K562 (cell line): Measurements from ENCODE around the gene NEUROD2. TPM values are rescaled to one million over a fixed set of nuclear protein-coding genes. Genes with fewer than 3 reads are reported as not detected.

Experiments used
- ATAC-seq: fragments of 200-7000 bp; cut with Tn5 transposase; 3 replicates; pipeline ENCODE4 v1.9.1; 2020; ENCODE audit warnings: moderate library complexity
- BruUV-seq: library from RNA; stranded (reverse); fragments of 400-500 nt; replicated peaks from 2 replicates; lab custom pipeline; 2021; lab: Mats Ljungman, UMichigan
- CTCF ChIA-PET: fragments of 300-600 bp; formaldehyde crosslinking; extraction: SDS; loops from one replicate; lab custom pipeline; 2021; ENCODE audit warnings: low intra/inter-chr PET ratio; lab: Yijun Ruan, JAX
- POLR2A ChIA-PET: fragments of 300-600, 350-650 bp; sonication (Branson Sonifier 250); formaldehyde crosslinking; extraction: SDS; loops from one replicate; lab custom pipeline; 2021; ENCODE audit warnings: antibody characterized with exemption, inconsistent platforms; lab: Yijun Ruan, JAX
- DNase-seq, 4 experiments: peaks; one replicate each; pipeline versions ENCODE4 v3.0.0 to v3.0.0-alpha.2; 2011 to 2018; ENCODE audit warnings: low spot score in 3 of 4, mixed read lengths in 3 of 4; ENCODE audit errors: extremely low read depth in 1 of 4
- FAIRE-seq: peaks from 2 replicates; lab custom pipeline; 2011; peaks lifted over from hg19 to GRCh38; lab: Jason Lieb, UNC
- H2AFZ ChIP-seq: 2 replicates; pipeline ENCODE4 v1.6.0; 2011; ENCODE audit warnings: low read depth, low read length, control low read depth, inconsistent platforms
- H3K27ac ChIP-seq: fragments of 200-600 bp; 3 replicates; pipeline ENCODE4 v1.8.0; 2011; ENCODE audit warnings: low read depth, mild to moderate bottlenecking, control low read depth, inconsistent platforms, low read length, moderate library complexity, mixed read lengths; ENCODE audit errors: extremely low read depth
- H3K27me3 ChIP-seq, 2 experiments: fragments of 300-600 bp in 1 of 2; 2 replicates in 1 of 2; 3 replicates in 1 of 2; pipeline versions ENCODE4 v1.6.0 to v1.8.0; 2011; ENCODE audit warnings: inconsistent platforms in 2 of 2, low read length in 2 of 2, mild to moderate bottlenecking in 1 of 2, mixed read lengths in 1 of 2, moderate library complexity in 1 of 2; ENCODE audit not compliant: control insufficient read depth in 2 of 2, insufficient read depth in 2 of 2
- H3K36me3 ChIP-seq: fragments of 300-600 bp; 3 replicates; pipeline ENCODE4 v1.8.0; 2011; ENCODE audit warnings: mild to moderate bottlenecking, low read length, inconsistent platforms; ENCODE audit not compliant: control insufficient read depth, insufficient read depth
- H3K4me1 ChIP-seq, 2 experiments: fragments of 200-600 bp in 1 of 2; replicated peaks in 1 of 2; 2 replicates in 1 of 2; 3 replicates in 1 of 2; pipeline versions ENCODE4 v1.5.1 to v1.8.0; 2011; ENCODE audit warnings: inconsistent platforms in 2 of 2, low read length in 2 of 2, mild to moderate bottlenecking in 1 of 2, mixed read lengths in 1 of 2, moderate library complexity in 1 of 2; ENCODE audit not compliant: control insufficient read depth in 2 of 2, insufficient read depth in 2 of 2
- H3K4me2 ChIP-seq: 2 replicates; pipeline ENCODE4 v1.6.1; 2011; ENCODE audit warnings: low read length, control low read depth, inconsistent platforms, mixed read lengths; ENCODE audit not compliant: insufficient read depth
- H3K4me3 ChIP-seq: fragments of 200-600 bp; sonication (generic), shearing (Covaris generic); 2 replicates; pipeline ENCODE4 v1.5.1; 2016; ENCODE audit warnings: control low read depth, inconsistent platforms
- H3K79me2 ChIP-seq: fragments of 200-600 bp; 3 replicates; pipeline ENCODE4 v1.8.0; 2011; ENCODE audit warnings: low read length, inconsistent platforms; ENCODE audit not compliant: control insufficient read depth, insufficient read depth
- H3K9ac ChIP-seq, 2 experiments: 2 replicates each; pipeline versions ENCODE4 v1.6.0 to v1.6.1; 2011; ENCODE audit warnings: low read depth in 2 of 2, low read length in 2 of 2, control low read depth in 1 of 2, inconsistent platforms in 1 of 2, mild to moderate bottlenecking in 1 of 2, mixed read lengths in 1 of 2; ENCODE audit not compliant: insufficient read depth in 1 of 2
- H3K9me1 ChIP-seq: one replicate; pipeline ENCODE4 v1.6.0; 2011; ENCODE audit warnings: inconsistent platforms, mild to moderate bottlenecking, low read length, moderate library complexity; ENCODE audit not compliant: control insufficient read depth, insufficient read depth
- H3K9me3 ChIP-seq: replicated peaks from 2 replicates; pipeline ENCODE4 v1.5.1; 2011; ENCODE audit warnings: low read depth, low read length, inconsistent platforms; ENCODE audit not compliant: control insufficient read depth, insufficient read depth
- H4K20me1 ChIP-seq: replicated peaks from 2 replicates; pipeline ENCODE4 v1.6.1; 2011; ENCODE audit warnings: low read length, inconsistent platforms, mixed read lengths; ENCODE audit not compliant: control insufficient read depth, insufficient read depth
- ATF1 ChIP-seq, 2 experiments: fragments of 450-650 bp in 1 of 2; IDR thresholded peaks; 2 replicates each; pipeline ENCODE4 v1.6.1; 2016; ENCODE audit warnings: missing compliant biosample characterization in 1 of 2, missing genetic modification characterization in 1 of 2
- ATF2 ChIP-seq: sonication (generic); formaldehyde crosslinking; IDR thresholded peaks from 2 replicates; pipeline ENCODE4 v1.8.1; 2022; ENCODE audit warnings: missing genetic modification reagents
- ELF2 ChIP-seq: fragments of 250-450 bp; sonication (Bioruptor Pico); IDR thresholded peaks from 2 replicates; pipeline ENCODE4 v1.5.0; 2021; ENCODE audit warnings: mild to moderate bottlenecking
- FUS ChIP-seq: fragments of 200-400 bp; formaldehyde crosslinking; optimal IDR thresholded peaks from 2 replicates; pipeline ENCODE3; 2017; ENCODE audit warnings: low read depth, low read length
- GMEB1 ChIP-seq: fragments of 250-450 bp; sonication (Bioruptor Pico); IDR thresholded peaks from 2 replicates; pipeline ENCODE4 v1.4.0; 2020; ENCODE audit warnings: mild to moderate bottlenecking
- MLLT1 ChIP-seq, 2 experiments: fragments of 450-650 bp; IDR thresholded peaks; 2 replicates each; pipeline ENCODE4 v1.6.1; 2016
- NFATC3 ChIP-seq: fragments of 450-650 bp; IDR thresholded peaks from 2 replicates; pipeline ENCODE4 v1.6.1; 2017; ENCODE audit warnings: mild to moderate bottlenecking
- POLR2AphosphoS5 ChIP-seq: IDR thresholded peaks from 2 replicates; pipeline ENCODE4 v1.6.1; 2011; ENCODE audit warnings: mild to moderate bottlenecking, low read depth, low read length, moderate library complexity; ENCODE audit not compliant: control insufficient read depth, insufficient read depth
- RBFOX2 ChIP-seq: fragments of 200-400 bp; formaldehyde crosslinking; IDR thresholded peaks from 2 replicates; pipeline ENCODE4 v1.6.1; 2017; ENCODE audit warnings: low read depth, mild to moderate bottlenecking, low read length, moderate library complexity
- ZBTB2 ChIP-seq: fragments of 450-650 bp; IDR thresholded peaks from 2 replicates; pipeline ENCODE4 v1.6.1; 2016; ENCODE audit warnings: antibody characterized with exemption
- ZNF57 ChIP-seq: fragments of 450-650 bp; formaldehyde crosslinking; IDR thresholded peaks from 2 replicates; pipeline ENCODE4 v1.4.0; 2020; ENCODE audit warnings: mild to moderate bottlenecking, moderate library complexity
- WGBS: fragments of 100-300 bp; shearing (Covaris generic); methylation state at CpG from one replicate; pipeline ENCODE4 v1.1.6; 2016; ENCODE audit warnings: low coverage, mixed read lengths; ENCODE audit not compliant: insufficient coverage; ENCODE audit errors: missing lambda C conversion rate; 5-methylcytosine and 5-hydroxymethylcytosine counted together
- in situ Hi-C: fragments of 300-500 bp; cut with MboI; formaldehyde crosslinking; loops from 4 replicates; pipeline ENCODE4 v1.15.0; 2018; ENCODE audit warnings: inconsistent platforms, mixed read lengths
- intact Hi-C: fragments of 100-400 bp; cut with micrococcal nuclease; formaldehyde crosslinking; loops from 2 replicates; pipeline ENCODE4 v1.14.2; 2022
- polyA plus RNA-seq, 8 experiments: library from polyadenylated mRNA; depleted of rRNA in 4 of 8; stranded (reverse) in 5 of 8; unstranded in 3 of 8; fragments of >200 nt; fragmentation: Nextera tagmentation in 2 of 8; fragmentation: Illumina TruSeq in 1 of 8; extraction: Ambion mirVana in 2 of 8; extraction: Trizol in 1 of 8; gene quantifications; 2 replicates each; pipeline versions ENCODE4 v1.2.1 to v1.2.3, GENCODE V29; 2011 to 2014; ENCODE audit warnings: inconsistent platforms in 1 of 8, missing spikeins in 1 of 8
- total RNA-seq, 7 experiments: library from RNA; depleted of rRNA in 6 of 7; stranded (reverse); fragments of >200 nt in 6 of 7; fragmentation: Illumina TruSeq in 2 of 7; extraction: Trizol in 2 of 7; gene quantifications; 2 replicates each; pipeline versions ENCODE4 v1.2.1 to v1.2.3, GENCODE V29; 2011 to 2021; ENCODE audit warnings: low replicate concordance in 1 of 7
- TF ChIP-seq, protein P1 (sequence below): sonication (generic); formaldehyde crosslinking; IDR thresholded peaks from 2 replicates; pipeline ENCODE4 v1.9.0; 2022; ENCODE audit warnings: mild to moderate bottlenecking, missing genetic modification reagents

The NEUROD2 gene
- total and polyA plus RNA-seq, 9 of the 15 experiments (the other 6 are each of a cell fraction or from before 2014, with no cell fraction given), result not detected

DNA sequence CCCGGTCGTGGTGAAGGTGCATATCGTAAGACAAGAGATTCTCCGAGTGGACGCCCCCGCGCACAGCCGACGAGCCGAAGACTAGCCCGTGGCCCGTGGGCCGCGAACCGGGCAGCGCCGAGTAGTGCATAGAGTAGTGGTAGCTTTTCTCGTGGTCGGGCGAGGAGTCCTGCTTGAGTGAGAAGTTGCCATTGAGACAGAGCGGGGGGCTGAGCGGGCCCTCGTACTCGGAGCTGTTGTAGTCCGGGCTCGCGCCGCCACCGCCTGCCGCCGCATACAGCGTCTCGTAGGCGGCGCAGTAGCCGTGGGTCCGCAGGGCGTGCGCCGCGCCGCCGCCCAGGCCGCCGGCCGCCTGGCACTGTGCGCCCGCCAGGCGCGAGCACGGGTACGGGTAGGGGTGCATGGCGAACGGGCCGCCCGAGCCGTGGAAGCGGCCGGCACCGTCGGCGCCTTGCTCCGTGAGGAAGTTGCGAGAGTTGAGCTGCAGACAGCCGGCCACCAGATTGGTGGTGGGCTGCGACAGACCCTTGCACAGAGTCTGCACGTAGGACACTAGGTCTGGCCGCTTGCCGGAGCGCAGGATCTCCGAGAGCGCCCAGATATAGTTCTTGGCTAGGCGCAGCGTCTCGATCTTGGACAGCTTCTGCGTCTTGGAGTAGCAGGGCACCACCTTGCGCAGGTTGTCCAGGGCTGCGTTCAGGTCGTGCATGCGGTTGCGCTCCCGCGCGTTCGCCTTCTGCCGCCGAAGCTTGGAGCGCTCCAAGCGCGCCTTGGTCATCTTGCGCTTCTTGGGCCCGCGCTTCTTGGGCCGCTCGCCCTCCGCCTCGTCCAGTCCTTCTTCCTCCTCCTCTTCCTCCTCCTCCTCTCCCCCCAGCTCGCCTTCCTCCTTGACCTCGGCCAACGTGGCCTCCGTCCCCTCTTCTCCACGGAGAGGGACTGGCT, 2.0 kb downstream of the NEUROD2 start:
- no peaks in the 10 kb centered on the region for H3K79me2 ChIP-seq
- peaks cover 40 to 57% of the 10 kb centered on the region in 2 experiments for H3K27me3 ChIP-seq
- no peaks in the 10 kb centered on the region for H3K9me1 ChIP-seq
- CTCF ChIA-PET, result no interaction called here
- no peak overlapping the region for H3K4me3 ChIP-seq
- TF ChIP-seq NFATC3 (no peak), MLLT1 (IDR thresholded peaks at IDR 0.05) (no peak), ATF1 (CRISPR knock-in tag; IDR thresholded peaks at IDR 0.05) (no peak), ATF1 (tag; IDR thresholded peaks at IDR 0.05) (no peak), ATF2 (CRISPR knock-in tag) (no peak), GMEB1 (no peak), ZBTB2 (no peak), ELF2 (CRISPR knock-in tag) (no peak), RBFOX2 (no peak), ZNF57 (no peak), FUS (no peak), POLR2AphosphoS5 (no peak)
- TF ChIP-seq, protein P1, sequence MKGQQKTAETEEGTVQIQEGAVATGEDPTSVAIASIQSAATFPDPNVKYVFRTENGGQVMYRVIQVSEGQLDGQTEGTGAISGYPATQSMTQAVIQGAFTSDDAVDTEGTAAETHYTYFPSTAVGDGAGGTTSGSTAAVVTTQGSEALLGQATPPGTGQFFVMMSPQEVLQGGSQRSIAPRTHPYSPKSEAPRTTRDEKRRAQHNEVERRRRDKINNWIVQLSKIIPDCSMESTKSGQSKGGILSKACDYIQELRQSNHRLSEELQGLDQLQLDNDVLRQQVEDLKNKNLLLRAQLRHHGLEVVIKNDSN, result no peak
- TF ChIP-seq, all 486 proteins: peak for 0
- ATAC-seq (no peak), FAIRE-seq (no peak), DNase-seq (no peak)
- POLR2A ChIA-PET, result interaction anchor here (0.6 to 0.7 kb wide), 2 partner anchors 26 to 682 kb away, joined by 3 to 4 read pairs; no protein-coding TSS in a partner anchor
- Histone ChIP-seq H3K9me3 (no peaks in the 10 kb centered on the region), H3K4me2 (no peak overlapping the region), H2AFZ (no peak overlapping the region), H3K36me3 (no peaks in the 10 kb centered on the region), H3K27ac (no peak overlapping the region), H4K20me1 (peaks cover 9% of the 10 kb centered on the region), H3K4me1 (peaks cover 4 to 43% of the 10 kb centered on the region in 2 experiments; a peak in 3 of 5 replicates), H3K9ac (no peak overlapping the region)
- in situ Hi-C loops (no loop called here), intact Hi-C loops (no loop called here)
- no TSS peak for BruUV-seq
- 57% methylated on average over 88 of the region's 102 CpGs for WGBS
